ENCODE measurements around the gene MEAK7. TPM values are rescaled to one million over a fixed set of nuclear protein-coding genes. Genes with fewer than 3 reads are reported as not detected.

Gene MEAK7
- total RNA-seq, 1 experiment from 2014 or later = 21.5 TPM

DNA sequence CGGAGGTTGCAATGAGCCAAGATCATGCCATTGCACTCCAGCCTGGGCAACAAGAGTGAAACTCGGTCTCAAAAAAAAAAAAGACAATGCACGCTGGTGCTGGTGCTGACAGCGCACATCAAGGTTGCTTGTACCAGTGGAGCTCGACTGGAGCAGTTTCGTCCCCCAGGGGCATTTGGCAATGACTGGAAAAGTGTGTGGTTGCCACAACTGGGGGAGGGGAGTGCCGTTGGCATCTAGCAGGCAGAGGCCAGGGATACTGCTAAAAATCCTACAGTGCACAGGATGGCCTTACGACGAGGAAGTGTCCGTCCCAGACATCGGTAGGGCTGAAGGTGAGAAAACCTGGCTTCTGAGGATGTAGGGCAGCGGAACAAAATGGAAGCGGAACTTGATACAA is 2.4 kb downstream of the MEAK7 start:
- Histone ChIP-seq H2BK20ac (ENCODE audit: low read depth, low read length, poor library complexity, severe bottlenecking) (no peak overlapping the region), H3K79me1 (ENCODE audit: insufficient read depth, low read depth, low read length, poor library complexity, severe bottlenecking) (no peaks in the 10 kb centered on the region), H3K27ac (ENCODE audit: insufficient read length, low read depth, low read length) (no peak overlapping the region), H2BK5ac (ENCODE audit: insufficient read length, low read length) (no peak overlapping the region), H4K5ac (ENCODE audit: insufficient read length, low read depth, low read length) (no peak overlapping the region), H2BK15ac (ENCODE audit: low read depth, low read length) (no peak overlapping the region), H3K4me1 (ENCODE audit: insufficient read depth, low read length) (no peaks in the 10 kb centered on the region), H2AK5ac (ENCODE audit: insufficient read length, low read length) (no peak overlapping the region), H4K20me1 (ENCODE audit: control insufficient read depth, insufficient read depth, insufficient read length) (no peaks in the 10 kb centered on the region), H3K4me2 (ENCODE audit: insufficient read depth, insufficient read length, low read length) (no peak overlapping the region), H3K79me2 (ENCODE audit: insufficient read depth, low read length) (no peaks in the 10 kb centered on the region), H3T11ph (ENCODE audit: low read length) (no peak overlapping the region), H3K4ac (ENCODE audit: low read depth, low read length) (no peak overlapping the region), H2BK120ac (ENCODE audit: low read depth, low read length, poor library complexity, severe bottlenecking) (no peak overlapping the region), H3K9ac (ENCODE audit: extremely low read depth, insufficient read length, low read length) (no peak overlapping the region), H3K23me2 (ENCODE audit: insufficient read length, low read depth, low read length, poor library complexity, severe bottlenecking) (peaks cover 4% of the 10 kb centered on the region), H3K9me3 (ENCODE audit: control insufficient read depth, low read depth, low read length) (no peaks in the 10 kb centered on the region), H3K18ac (ENCODE audit: insufficient read length, low read depth, low read length) (no peak overlapping the region), H3K14ac (ENCODE audit: insufficient read depth, low read length) (no peak overlapping the region), H3K56ac (ENCODE audit: insufficient read length, low read depth, low read length) (no peak overlapping the region), H3K23ac (ENCODE audit: insufficient read length, low read depth, low read length) (no peak overlapping the region), H3K27me3 (ENCODE audit: insufficient read depth, low read length) (no peaks in the 10 kb centered on the region), H4K8ac (replicated peaks; ENCODE audit: insufficient read length, low read depth, low read length) (no peak overlapping the region), H2AFZ (ENCODE audit: low read length) (no peak overlapping the region), H2BK12ac (ENCODE audit: insufficient read length, low read depth, low read length) (no peak overlapping the region), H4K91ac (ENCODE audit: insufficient read length, low read depth, low read length) (no peak overlapping the region)
- Mint-ChIP-seq H3K36me3 (ENCODE audit: insufficient read depth in 1 of 3, low read depth in 3 of 3) (peaks cover 3 to 24% (median 12%) of the 10 kb centered on the region in 3 experiments; a peak in 5 of 7 replicates), H3K27ac (no peak overlapping the region), H3K9me3 (no peaks in the 10 kb centered on the region), H3K4me3 (no peak overlapping the region), H3K4me1 (peaks cover 16 to 17% of the 10 kb centered on the region in 2 experiments), H3K27me3 (ENCODE audit: low read depth) (peaks cover 2% of the 10 kb centered on the region)
- no peak for DNase-seq
- no CpG with 5 or more reads among the region's 13 CpGs for WGBS (ENCODE audit: extremely low coverage, insufficient read length, low lambda C conversion rate)
- TF ChIP-seq, protein P1, sequence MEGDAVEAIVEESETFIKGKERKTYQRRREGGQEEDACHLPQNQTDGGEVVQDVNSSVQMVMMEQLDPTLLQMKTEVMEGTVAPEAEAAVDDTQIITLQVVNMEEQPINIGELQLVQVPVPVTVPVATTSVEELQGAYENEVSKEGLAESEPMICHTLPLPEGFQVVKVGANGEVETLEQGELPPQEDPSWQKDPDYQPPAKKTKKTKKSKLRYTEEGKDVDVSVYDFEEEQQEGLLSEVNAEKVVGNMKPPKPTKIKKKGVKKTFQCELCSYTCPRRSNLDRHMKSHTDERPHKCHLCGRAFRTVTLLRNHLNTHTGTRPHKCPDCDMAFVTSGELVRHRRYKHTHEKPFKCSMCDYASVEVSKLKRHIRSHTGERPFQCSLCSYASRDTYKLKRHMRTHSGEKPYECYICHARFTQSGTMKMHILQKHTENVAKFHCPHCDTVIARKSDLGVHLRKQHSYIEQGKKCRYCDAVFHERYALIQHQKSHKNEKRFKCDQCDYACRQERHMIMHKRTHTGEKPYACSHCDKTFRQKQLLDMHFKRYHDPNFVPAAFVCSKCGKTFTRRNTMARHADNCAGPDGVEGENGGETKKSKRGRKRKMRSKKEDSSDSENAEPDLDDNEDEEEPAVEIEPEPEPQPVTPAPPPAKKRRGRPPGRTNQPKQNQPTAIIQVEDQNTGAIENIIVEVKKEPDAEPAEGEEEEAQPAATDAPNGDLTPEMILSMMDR (conservative IDR thresholded peaks at IDR 0.05) = no peak
